K562 (cell line): ENCODE measurements around the gene CHST8. TPM values are rescaled to one million over a fixed set of nuclear protein-coding genes. Genes with fewer than 3 reads are reported as not detected.

Experiments
- ATAC-seq: fragments of 200-7000 bp; cut with Tn5 transposase; 3 replicates; pipeline ENCODE4 v1.9.1; 2020; ENCODE audit warnings: moderate library complexity
- BruUV-seq: library from RNA; stranded (reverse); fragments of 400-500 nt; replicated peaks from 2 replicates; lab custom pipeline; 2021; lab: Mats Ljungman, UMichigan
- CTCF ChIA-PET: fragments of 300-600 bp; formaldehyde crosslinking; extraction: SDS; loops from one replicate; lab custom pipeline; 2021; ENCODE audit warnings: low intra/inter-chr PET ratio; lab: Yijun Ruan, JAX
- POLR2A ChIA-PET: fragments of 300-600, 350-650 bp; sonication (Branson Sonifier 250); formaldehyde crosslinking; extraction: SDS; loops from one replicate; lab custom pipeline; 2021; ENCODE audit warnings: antibody characterized with exemption, inconsistent platforms; lab: Yijun Ruan, JAX
- DNase-seq, 4 experiments: peaks; one replicate each; pipeline versions ENCODE4 v3.0.0 to v3.0.0-alpha.2; 2011 to 2018; ENCODE audit warnings: low spot score in 3 of 4, mixed read lengths in 3 of 4; ENCODE audit errors: extremely low read depth in 1 of 4
- FAIRE-seq: peaks from 2 replicates; lab custom pipeline; 2011; peaks lifted over from hg19 to GRCh38; lab: Jason Lieb, UNC
- H2AFZ ChIP-seq: 2 replicates; pipeline ENCODE4 v1.6.0; 2011; ENCODE audit warnings: low read depth, low read length, control low read depth, inconsistent platforms
- H3K27ac ChIP-seq: fragments of 200-600 bp; 3 replicates; pipeline ENCODE4 v1.8.0; 2011; ENCODE audit warnings: low read depth, mild to moderate bottlenecking, control low read depth, inconsistent platforms, low read length, moderate library complexity, mixed read lengths; ENCODE audit errors: extremely low read depth
- H3K27me3 ChIP-seq, 2 experiments: fragments of 300-600 bp in 1 of 2; 2 replicates in 1 of 2; 3 replicates in 1 of 2; pipeline versions ENCODE4 v1.6.0 to v1.8.0; 2011; ENCODE audit warnings: inconsistent platforms in 2 of 2, low read length in 2 of 2, mild to moderate bottlenecking in 1 of 2, mixed read lengths in 1 of 2, moderate library complexity in 1 of 2; ENCODE audit not compliant: control insufficient read depth in 2 of 2, insufficient read depth in 2 of 2
- H3K36me3 ChIP-seq: fragments of 300-600 bp; 3 replicates; pipeline ENCODE4 v1.8.0; 2011; ENCODE audit warnings: mild to moderate bottlenecking, low read length, inconsistent platforms; ENCODE audit not compliant: control insufficient read depth, insufficient read depth
- H3K4me1 ChIP-seq, 2 experiments: fragments of 200-600 bp in 1 of 2; replicated peaks in 1 of 2; 2 replicates in 1 of 2; 3 replicates in 1 of 2; pipeline versions ENCODE4 v1.5.1 to v1.8.0; 2011; ENCODE audit warnings: inconsistent platforms in 2 of 2, low read length in 2 of 2, mild to moderate bottlenecking in 1 of 2, mixed read lengths in 1 of 2, moderate library complexity in 1 of 2; ENCODE audit not compliant: control insufficient read depth in 2 of 2, insufficient read depth in 2 of 2
- H3K4me2 ChIP-seq: 2 replicates; pipeline ENCODE4 v1.6.1; 2011; ENCODE audit warnings: low read length, control low read depth, inconsistent platforms, mixed read lengths; ENCODE audit not compliant: insufficient read depth
- H3K4me3 ChIP-seq: fragments of 200-600 bp; sonication (generic), shearing (Covaris generic); 2 replicates; pipeline ENCODE4 v1.5.1; 2016; ENCODE audit warnings: control low read depth, inconsistent platforms
- H3K79me2 ChIP-seq: fragments of 200-600 bp; 3 replicates; pipeline ENCODE4 v1.8.0; 2011; ENCODE audit warnings: low read length, inconsistent platforms; ENCODE audit not compliant: control insufficient read depth, insufficient read depth
- H3K9ac ChIP-seq, 2 experiments: 2 replicates each; pipeline versions ENCODE4 v1.6.0 to v1.6.1; 2011; ENCODE audit warnings: low read depth in 2 of 2, low read length in 2 of 2, control low read depth in 1 of 2, inconsistent platforms in 1 of 2, mild to moderate bottlenecking in 1 of 2, mixed read lengths in 1 of 2; ENCODE audit not compliant: insufficient read depth in 1 of 2
- H3K9me1 ChIP-seq: one replicate; pipeline ENCODE4 v1.6.0; 2011; ENCODE audit warnings: inconsistent platforms, mild to moderate bottlenecking, low read length, moderate library complexity; ENCODE audit not compliant: control insufficient read depth, insufficient read depth
- H3K9me3 ChIP-seq: replicated peaks from 2 replicates; pipeline ENCODE4 v1.5.1; 2011; ENCODE audit warnings: low read depth, low read length, inconsistent platforms; ENCODE audit not compliant: control insufficient read depth, insufficient read depth
- H4K20me1 ChIP-seq: replicated peaks from 2 replicates; pipeline ENCODE4 v1.6.1; 2011; ENCODE audit warnings: low read length, inconsistent platforms, mixed read lengths; ENCODE audit not compliant: control insufficient read depth, insufficient read depth
- CHAMP1 ChIP-seq: fragments of 450-650 bp; IDR thresholded peaks from 2 replicates; pipeline ENCODE4 v1.6.1; 2016; ENCODE audit warnings: mild to moderate bottlenecking
- IRF2 ChIP-seq: sonication (generic); formaldehyde crosslinking; IDR thresholded peaks from 2 replicates; pipeline ENCODE4 v1.8.1; 2022; ENCODE audit warnings: mild to moderate bottlenecking, missing genetic modification reagents
- OTX1 ChIP-seq: fragments of 450-650 bp; formaldehyde crosslinking; IDR thresholded peaks from 2 replicates; pipeline ENCODE4 v1.4.0; 2022; ENCODE audit warnings: mild to moderate bottlenecking
- SMC3 ChIP-seq: conservative IDR thresholded peaks from 2 replicates; pipeline ENCODE4 v1.6.1; 2011; ENCODE audit warnings: low read depth, low read length, improper control_type of control experiment; ENCODE audit not compliant: insufficient read depth
- TOE1 ChIP-seq, 2 experiments: fragments of 450-650 bp in 1 of 2; sonication (generic) in 1 of 2; formaldehyde crosslinking in 1 of 2; IDR thresholded peaks; 2 replicates each; pipeline versions ENCODE4 v1.7.1 to v1.8.0; 2016 to 2022; ENCODE audit warnings: borderline replicate concordance in 2 of 2, mild to moderate bottlenecking in 2 of 2, antibody characterized with exemption in 1 of 2, inconsistent platforms in 1 of 2, low read depth in 1 of 2, missing genetic modification reagents in 1 of 2, moderate library complexity in 1 of 2
- WGBS: fragments of 100-300 bp; shearing (Covaris generic); methylation state at CpG from one replicate; pipeline ENCODE4 v1.1.6; 2016; ENCODE audit warnings: low coverage, mixed read lengths; ENCODE audit not compliant: insufficient coverage; ENCODE audit errors: missing lambda C conversion rate; 5-methylcytosine and 5-hydroxymethylcytosine counted together
- in situ Hi-C: fragments of 300-500 bp; cut with MboI; formaldehyde crosslinking; loops from 4 replicates; pipeline ENCODE4 v1.15.0; 2018; ENCODE audit warnings: inconsistent platforms, mixed read lengths
- intact Hi-C: fragments of 100-400 bp; cut with micrococcal nuclease; formaldehyde crosslinking; loops from 2 replicates; pipeline ENCODE4 v1.14.2; 2022
- polyA plus RNA-seq, 8 experiments: library from polyadenylated mRNA; depleted of rRNA in 4 of 8; stranded (reverse) in 5 of 8; unstranded in 3 of 8; fragments of >200 nt; fragmentation: Nextera tagmentation in 2 of 8; fragmentation: Illumina TruSeq in 1 of 8; extraction: Ambion mirVana in 2 of 8; extraction: Trizol in 1 of 8; gene quantifications; 2 replicates each; pipeline versions ENCODE4 v1.2.1 to v1.2.3, GENCODE V29; 2011 to 2014; ENCODE audit warnings: inconsistent platforms in 1 of 8, missing spikeins in 1 of 8
- total RNA-seq, 7 experiments: library from RNA; depleted of rRNA in 6 of 7; stranded (reverse); fragments of >200 nt in 6 of 7; fragmentation: Illumina TruSeq in 2 of 7; extraction: Trizol in 2 of 7; gene quantifications; 2 replicates each; pipeline versions ENCODE4 v1.2.1 to v1.2.3, GENCODE V29; 2011 to 2021; ENCODE audit warnings: low replicate concordance in 1 of 7
- TF ChIP-seq, protein P1 (sequence below): sonication (generic); formaldehyde crosslinking; IDR thresholded peaks from 2 replicates; pipeline ENCODE4 v1.8.1; 2023; ENCODE audit warnings: missing genetic modification reagents, mild to moderate bottlenecking, borderline replicate concordance

The CHST8 gene
- total and polyA plus RNA-seq, 9 of the 15 experiments (the other 6 are each of a cell fraction or from before 2014, with no cell fraction given) = 0.11 TPM; not detected in 8

- TF ChIP-seq IRF2 (no peak), CHAMP1 (no peak), TOE1 (IDR thresholded peaks at IDR 0.05; ENCODE audit: borderline replicate concordance) (no peak), TOE1 (CRISPR knock-in tag; IDR thresholded peaks at IDR 0.05; ENCODE audit: borderline replicate concordance, low read depth) (no peak), SMC3 (no peak), OTX1 (CRISPR knock-in tag) (no peak)
- TF ChIP-seq, protein P1, sequence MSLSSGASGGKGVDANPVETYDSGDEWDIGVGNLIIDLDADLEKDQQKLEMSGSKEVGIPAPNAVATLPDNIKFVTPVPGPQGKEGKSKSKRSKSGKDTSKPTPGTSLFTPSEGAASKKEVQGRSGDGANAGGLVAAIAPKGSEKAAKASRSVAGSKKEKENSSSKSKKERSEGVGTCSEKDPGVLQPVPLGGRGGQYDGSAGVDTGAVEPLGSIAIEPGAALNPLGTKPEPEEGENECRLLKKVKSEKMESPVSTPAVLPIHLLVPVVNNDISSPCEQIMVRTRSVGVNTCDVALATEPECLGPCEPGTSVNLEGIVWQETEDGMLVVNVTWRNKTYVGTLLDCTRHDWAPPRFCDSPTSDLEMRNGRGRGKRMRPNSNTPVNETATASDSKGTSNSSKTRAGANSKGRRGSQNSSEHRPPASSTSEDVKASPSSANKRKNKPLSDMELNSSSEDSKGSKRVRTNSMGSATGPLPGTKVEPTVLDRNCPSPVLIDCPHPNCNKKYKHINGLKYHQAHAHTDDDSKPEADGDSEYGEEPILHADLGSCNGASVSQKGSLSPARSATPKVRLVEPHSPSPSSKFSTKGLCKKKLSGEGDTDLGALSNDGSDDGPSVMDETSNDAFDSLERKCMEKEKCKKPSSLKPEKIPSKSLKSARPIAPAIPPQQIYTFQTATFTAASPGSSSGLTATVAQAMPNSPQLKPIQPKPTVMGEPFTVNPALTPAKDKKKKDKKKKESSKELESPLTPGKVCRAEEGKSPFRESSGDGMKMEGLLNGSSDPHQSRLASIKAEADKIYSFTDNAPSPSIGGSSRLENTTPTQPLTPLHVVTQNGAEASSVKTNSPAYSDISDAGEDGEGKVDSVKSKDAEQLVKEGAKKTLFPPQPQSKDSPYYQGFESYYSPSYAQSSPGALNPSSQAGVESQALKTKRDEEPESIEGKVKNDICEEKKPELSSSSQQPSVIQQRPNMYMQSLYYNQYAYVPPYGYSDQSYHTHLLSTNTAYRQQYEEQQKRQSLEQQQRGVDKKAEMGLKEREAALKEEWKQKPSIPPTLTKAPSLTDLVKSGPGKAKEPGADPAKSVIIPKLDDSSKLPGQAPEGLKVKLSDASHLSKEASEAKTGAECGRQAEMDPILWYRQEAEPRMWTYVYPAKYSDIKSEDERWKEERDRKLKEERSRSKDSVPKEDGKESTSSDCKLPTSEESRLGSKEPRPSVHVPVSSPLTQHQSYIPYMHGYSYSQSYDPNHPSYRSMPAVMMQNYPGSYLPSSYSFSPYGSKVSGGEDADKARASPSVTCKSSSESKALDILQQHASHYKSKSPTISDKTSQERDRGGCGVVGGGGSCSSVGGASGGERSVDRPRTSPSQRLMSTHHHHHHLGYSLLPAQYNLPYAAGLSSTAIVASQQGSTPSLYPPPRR (CRISPR knock-in tag) = no peak
- Histone ChIP-seq H3K79me2 (no peaks in the 10 kb centered on the region), H3K4me3 (no peak overlapping the region), H3K27me3 (peaks cover 0 to 48% of the 10 kb centered on the region in 2 experiments; a peak in 3 of 5 replicates), H3K27ac (no peak overlapping the region), H3K9me1 (no peaks in the 10 kb centered on the region), H3K36me3 (no peaks in the 10 kb centered on the region), H4K20me1 (no peaks in the 10 kb centered on the region; the same call in 1 of the 2 replicates), H3K4me1 (peaks cover 0 to 19% of the 10 kb centered on the region in 2 experiments; a peak in 2 of 5 replicates), H3K4me2 (no peak overlapping the region), H3K9me3 (no peaks in the 10 kb centered on the region), H2AFZ (no peak overlapping the region), H3K9ac (no peak overlapping the region)
- in situ Hi-C loops (no loop called here), intact Hi-C loops (no loop called here)
- ATAC-seq (no peak), DNase-seq (no peak), FAIRE-seq (no peak)
- WGBS = 11% methylated on average over 4 of the region's 4 CpGs
- ChIA-PET CTCF (no interaction called here), POLR2A (no interaction called here)
- no TSS peak for BruUV-seq
Measured at GRCh38 chr19:33620611-33621010, 1.1 kb upstream of the CHST8 start.
